Hematopoietic multipotent progenitor cell treated with erythropoietin and hydrocortisone succinate and interleukin-3 and kit ligand, for 17 days (in vitro differentiated cells): ENCODE data around the gene LPAR1.

Experiments
- DNase-seq: peaks from one replicate; pipeline ENCODE4 v3.0.0-alpha.2; 2015; ENCODE audit warnings: low spot score

Gene LPAR1

GRCh38 chr9:110999379-110999778 is 38.9 kb downstream of the LPAR1 start:
- no peak for DNase-seq

- no peak for DNase-seq
These were observed 40.4 kb downstream of the LPAR1 start for GRCh38 chr9:110997847-110998246.

GRCh38 chr9:110996436-110997220 is 41.6 kb downstream of the LPAR1 start:
- no peak for DNase-seq

- DNase-seq = no peak
These were observed 42.6 kb downstream of the LPAR1 start for GRCh38 chr9:110995420-110996340.

- no peak for DNase-seq
These were observed 43.5 kb downstream of the LPAR1 start for GRCh38 chr9:110994771-110995241.

GRCh38 chr9:110990481-110990880 is 47.8 kb downstream of the LPAR1 start:
- DNase-seq = no peak

- no peak for DNase-seq
These were observed 51.7 kb downstream of the LPAR1 start for GRCh38 chr9:110986529-110986928.

- no peak for DNase-seq
These were observed 53.3 kb downstream of the LPAR1 start for GRCh38 chr9:110984890-110985437.

- DNase-seq = no peak
These were observed 58.0 kb downstream of the LPAR1 start for GRCh38 chr9:110980261-110980660.

GRCh38 chr9:110979636-110980035 is 58.6 kb downstream of the LPAR1 start:
- no peak for DNase-seq

- DNase-seq = no peak
These were observed 59.8 kb downstream of the LPAR1 start for GRCh38 chr9:110978516-110978915.

- DNase-seq = no peak
These were observed 61.0 kb downstream of the LPAR1 start for GRCh38 chr9:110977259-110977709.

- no peak for DNase-seq
These were observed 62.3 kb downstream of the LPAR1 start for GRCh38 chr9:110975969-110976368.

GRCh38 chr9:110975278-110975677 is 63.0 kb downstream of the LPAR1 start:
- no peak for DNase-seq

GRCh38 chr9:110971705-110972104 is 66.6 kb downstream of the LPAR1 start:
- no peak for DNase-seq

- DNase-seq = no peak
These were observed 67.0 kb downstream of the LPAR1 start for GRCh38 chr9:110971234-110971633.

- DNase-seq = no peak
These were observed 68.3 kb downstream of the LPAR1 start for GRCh38 chr9:110969971-110970386.

GRCh38 chr9:110968096-110968495 is 70.2 kb downstream of the LPAR1 start:
- DNase-seq = no peak

- no peak for DNase-seq
These were observed 71.1 kb downstream of the LPAR1 start for GRCh38 chr9:110967196-110967595.

- no peak for DNase-seq
These were observed 78.0 kb downstream of the LPAR1 start for GRCh38 chr9:110960288-110960687.

- no peak for DNase-seq
These were observed 79.4 kb downstream of the LPAR1 start for GRCh38 chr9:110958847-110959246.

GRCh38 chr9:110954822-110955291 is 83.4 kb downstream of the LPAR1 start:
- no peak for DNase-seq

- no peak for DNase-seq
These were observed 85.8 kb downstream of the LPAR1 start for GRCh38 chr9:110952540-110952859.
